NCI-H2171 (cell line): ENCODE data around the gene CFTR.
"Not testable (repeated sequence)": the region's sequence is repeated elsewhere in the genome, so short reads cannot be mapped to it uniquely, and the experiment has no call there.

ENCODE experiments used
- DNase-seq: peaks from one replicate; lab custom pipeline; 2025; lab: John Stamatoyannopoulos, UW

The CFTR gene

GRCh38 chr7:117479225-117480054 lies at the start of gene CFTR:
TSS of gene CFTR (plus strand) at chr7:117480025. CDS start at chr7:117480095, 70 bp downstream.
- no peak for DNase-seq

- no peak for DNase-seq
Observed at GRCh38 chr7:117435475-117436043, 44.3 kb upstream of the CFTR start.

- DNase-seq = no peak
Observed at GRCh38 chr7:117444646-117445045, 35.2 kb upstream of the CFTR start.

- no peak for DNase-seq
Observed at GRCh38 chr7:117445206-117445605, 34.6 kb upstream of the CFTR start.

GRCh38 chr7:117446220-117446815 lies 33.5 kb upstream of the CFTR start:
- DNase-seq = no peak

- DNase-seq = no peak
Observed at GRCh38 chr7:117448655-117449054, 31.2 kb upstream of the CFTR start.

GRCh38 chr7:117458977-117459583 lies 20.7 kb upstream of the CFTR start:
- DNase-seq = no peak

- no peak for DNase-seq
Observed at GRCh38 chr7:117459735-117460134, 20.1 kb upstream of the CFTR start.

GRCh38 chr7:117460815-117461214 lies 19.0 kb upstream of the CFTR start:
- not testable (repeated sequence) for DNase-seq

- no peak for DNase-seq
Observed at GRCh38 chr7:117468174-117468573, 11.7 kb upstream of the CFTR start.

- DNase-seq = no peak
Observed at GRCh38 chr7:117470777-117471176, 9.0 kb upstream of the CFTR start.

GRCh38 chr7:117472335-117472734 lies 7.5 kb upstream of the CFTR start:
- DNase-seq = no peak

GRCh38 chr7:117476557-117477215 lies 3.1 kb upstream of the CFTR start:
- no peak for DNase-seq

- no peak for DNase-seq
Observed at GRCh38 chr7:117478836-117479224, 995 bp upstream of the CFTR start.

- DNase-seq = no peak
Observed at GRCh38 chr7:117480055-117480362, 184 bp downstream of the CFTR start.

GRCh38 chr7:117480978-117481377 lies 1.2 kb downstream of the CFTR start:
- DNase-seq = no peak

GRCh38 chr7:117485118-117485620 lies 5.3 kb downstream of the CFTR start:
- DNase-seq = no peak

- DNase-seq = no peak
Observed at GRCh38 chr7:117489016-117489415, 9.2 kb downstream of the CFTR start.

GRCh38 chr7:117489430-117489829 lies 9.6 kb downstream of the CFTR start:
- no peak for DNase-seq

GRCh38 chr7:117489911-117490310 lies 10.1 kb downstream of the CFTR start:
- DNase-seq = no peak

- DNase-seq = no peak
Observed at GRCh38 chr7:117492649-117493048, 12.8 kb downstream of the CFTR start.

GRCh38 chr7:117493460-117493859 lies 13.6 kb downstream of the CFTR start:
- no peak for DNase-seq
